ENCODE data around the gene GTPBP2. TPM values are rescaled to one million over a fixed set of nuclear protein-coding genes. Genes with fewer than 3 reads are reported as not detected.

GTPBP2 gene
- total RNA-seq, 1 experiment from 2014 or later = 57.3 TPM

- Histone ChIP-seq H3K4me3 (no peak overlapping the region), H3K27me3 (replicated peaks) (no peaks in the 10 kb centered on the region), H3K4me1 (replicated peaks) (no peaks in the 10 kb centered on the region), H3K36me3 (peaks cover 57% of the 10 kb centered on the region), H3K27ac (no peak overlapping the region), H3K9me3 (replicated peaks) (no peaks in the 10 kb centered on the region)
- no peak for DNase-seq (ENCODE audit: low read depth in 1 of 2, low spot score in 2 of 2)
Measured at GRCh38 chr6:43572015-43572414, 57.0 kb downstream of the GTPBP2 start.

GRCh38 chr6:43570876-43571441 lies 58.1 kb downstream of the GTPBP2 start:
- Histone ChIP-seq H3K4me3 (no peak overlapping the region), H3K9me3 (replicated peaks) (no peaks in the 10 kb centered on the region), H3K36me3 (peaks cover 66% of the 10 kb centered on the region), H3K27ac (no peak overlapping the region), H3K4me1 (replicated peaks) (no peaks in the 10 kb centered on the region), H3K27me3 (replicated peaks) (no peaks in the 10 kb centered on the region)
- DNase-seq (ENCODE audit: low read depth in 1 of 2, low spot score in 2 of 2) = no peak

Other genes starting within 250 kb of the GTPBP2 start
- gene ABCC10, start 201.7 kb downstream of the GTPBP2 start, total RNA-seq (2014; rRNA removed; shearing (Covaris generic)) = 10.9 and 11.3 TPM in 2 replicates
- 0.16 TPM in 1 of 2 replicates, not detected in the other for gene DLK2, start 173.7 kb downstream of the GTPBP2 start, total RNA-seq (2014; rRNA removed; shearing (Covaris generic))
- gene TJAP1, start 151.7 kb downstream of the GTPBP2 start, total RNA-seq (2014; rRNA removed; shearing (Covaris generic)) = 18.5 and 24.8 TPM in 2 replicates
- not detected in 2 replicates for gene LRRC73, start 118.9 kb downstream of the GTPBP2 start, total RNA-seq (2014; rRNA removed; shearing (Covaris generic))
- 59.2 and 116 TPM in 2 replicates for gene YIPF3, start 112.3 kb downstream of the GTPBP2 start, total RNA-seq (2014; rRNA removed; shearing (Covaris generic))
- gene POLR1C, start 112.2 kb downstream of the GTPBP2 start, total RNA-seq (2014; rRNA removed; shearing (Covaris generic)) = 24.4 and 28.3 TPM in 2 replicates
- gene XPO5, start 53.2 kb downstream of the GTPBP2 start, total RNA-seq (2014; rRNA removed; shearing (Covaris generic)) = 35.8 and 81.8 TPM in 2 replicates
- 22.6 and 27.3 TPM in 2 replicates for gene POLH, start 53.1 kb downstream of the GTPBP2 start, total RNA-seq (2014; rRNA removed; shearing (Covaris generic))
- 17.9 and 59.4 TPM in 2 replicates for gene MAD2L1BP, start 6.6 kb upstream of the GTPBP2 start, total RNA-seq (2014; rRNA removed; shearing (Covaris generic))
- not detected in 2 replicates for gene RSPH9, start 15.8 kb upstream of the GTPBP2 start, total RNA-seq (2014; rRNA removed; shearing (Covaris generic))
- gene MRPS18A, start 58.5 kb upstream of the GTPBP2 start, total RNA-seq (2014; rRNA removed; shearing (Covaris generic)) = 47.9 and 57.6 TPM in 2 replicates
- gene VEGFA, start 140.9 kb upstream of the GTPBP2 start, total RNA-seq (2014; rRNA removed; shearing (Covaris generic)) = 61.0 and 80.2 TPM in 2 replicates